ENCODE results near the gene FKBP5.
A peak's percentile ranks its signal among the peaks of the same experiment; 100 is the strongest.

The FKBP5 gene

DNA sequence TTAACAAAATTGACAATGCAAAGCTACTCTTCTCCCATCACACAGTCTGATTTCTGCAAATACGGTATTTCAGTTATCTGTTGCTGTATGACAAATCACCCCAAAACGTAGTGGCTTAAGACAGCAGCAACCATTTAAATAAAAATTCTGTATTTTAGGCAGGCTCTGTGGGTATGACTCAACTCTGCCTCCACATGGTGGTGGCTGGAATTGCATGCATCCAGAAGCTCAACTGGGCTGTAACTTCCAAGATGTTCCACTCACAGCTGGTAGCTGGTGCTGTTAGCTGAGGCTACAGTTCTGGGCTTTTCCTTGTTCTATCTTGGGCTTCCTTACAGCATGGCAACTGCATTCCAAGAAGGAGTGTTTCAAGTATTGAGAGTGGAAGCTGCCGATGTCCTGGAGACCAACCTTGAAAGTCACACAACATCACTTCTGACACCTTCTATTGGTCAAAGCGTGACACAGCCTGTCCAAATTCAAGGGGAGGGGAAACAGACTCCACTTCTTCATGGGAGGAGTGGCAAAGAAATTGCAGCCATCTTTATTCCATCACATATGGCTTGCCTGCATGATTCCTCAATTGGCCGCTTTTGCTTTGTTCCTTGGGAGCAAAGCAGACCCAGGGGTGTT lies 136.3 kb downstream of the FKBP5 start:
- H3K4me2 ChIP-seq (ENCODE audit: insufficient read depth, low read length): no peak overlapping the region
- no peaks in the 10 kb centered on the region for H3K79me2 ChIP-seq (ENCODE audit: insufficient read depth, low read length)
- ATAC-seq (ENCODE audit: insufficient read depth, low read depth) (peak; percentile 68; the same call in 2 of the 3 replicates), DNase-seq (peak; percentile 71)
- H3K27me3 ChIP-seq (ENCODE audit: insufficient read depth, low read length, poor library complexity): no peaks in the 10 kb centered on the region
- no peak overlapping the region for H3K27ac ChIP-seq (ENCODE audit: low read length)
- H3K9me3 ChIP-seq (ENCODE audit: insufficient read depth, low read length, severe bottlenecking): peaks cover 6% of the 10 kb centered on the region
- no peak overlapping the region for H3K4me3 ChIP-seq (ENCODE audit: low read depth in 1 of 2, low read length in 2 of 2)
- H3K36me3 ChIP-seq (ENCODE audit: insufficient read depth, low read length): no peaks in the 10 kb centered on the region
- H2AFZ ChIP-seq (ENCODE audit: low read depth, low read length): no peak overlapping the region
- no peaks in the 10 kb centered on the region for H4K20me1 ChIP-seq (ENCODE audit: insufficient read depth, low read length)
- no peaks in the 10 kb centered on the region for H3K4me1 ChIP-seq (ENCODE audit: insufficient read depth, low read length)
- H3K9ac ChIP-seq (ENCODE audit: low read depth, low read length): no peak overlapping the region
- TF ChIP-seq EZH2 (IDR thresholded peaks at IDR 0.05; ENCODE audit: borderline replicate concordance, low read depth, low read length, severe bottlenecking) (no peak), CTCF (IDR thresholded peaks at IDR 0.05; ENCODE audit: borderline replicate concordance, extremely low read depth, low read length, poor library complexity, severe bottlenecking) (peak; percentile 97)

- H3K4me1 ChIP-seq (ENCODE audit: insufficient read depth, low read length): no peaks in the 10 kb centered on the region
- no peak overlapping the region for H3K27ac ChIP-seq (ENCODE audit: low read length)
- H3K27me3 ChIP-seq (ENCODE audit: insufficient read depth, low read length, poor library complexity): no peaks in the 10 kb centered on the region
- H2AFZ ChIP-seq (ENCODE audit: low read depth, low read length): no peak overlapping the region
- DNase-seq (no peak), ATAC-seq (ENCODE audit: insufficient read depth, low read depth) (no peak)
- no peaks in the 10 kb centered on the region for H3K79me2 ChIP-seq (ENCODE audit: insufficient read depth, low read length)
- H4K20me1 ChIP-seq (ENCODE audit: insufficient read depth, low read length): no peaks in the 10 kb centered on the region
- H3K9ac ChIP-seq (ENCODE audit: low read depth, low read length): no peak overlapping the region
- H3K9me3 ChIP-seq (ENCODE audit: insufficient read depth, low read length, severe bottlenecking): peaks cover 6% of the 10 kb centered on the region
- no peak for TF ChIP-seq CTCF (IDR thresholded peaks at IDR 0.05; ENCODE audit: borderline replicate concordance, extremely low read depth, low read length, poor library complexity, severe bottlenecking)
- no peak for TF ChIP-seq EZH2 (IDR thresholded peaks at IDR 0.05; ENCODE audit: borderline replicate concordance, low read depth, low read length, severe bottlenecking)
- H3K36me3 ChIP-seq (ENCODE audit: insufficient read depth, low read length): no peaks in the 10 kb centered on the region
- H3K4me3 ChIP-seq (ENCODE audit: low read depth in 1 of 2, low read length in 2 of 2): no peak overlapping the region
- H3K4me2 ChIP-seq (ENCODE audit: insufficient read depth, low read length): no peak overlapping the region
These were observed 138.3 kb downstream of the FKBP5 start for GRCh38 chr6:35550437-35550836.

GRCh38 chr6:35547676-35548075 lies 141.0 kb downstream of the FKBP5 start:
- H3K4me1 ChIP-seq (ENCODE audit: insufficient read depth, low read length): no peaks in the 10 kb centered on the region
- no peak overlapping the region for H3K9ac ChIP-seq (ENCODE audit: low read depth, low read length)
- no peaks in the 10 kb centered on the region for H3K79me2 ChIP-seq (ENCODE audit: insufficient read depth, low read length)
- no peaks in the 10 kb centered on the region for H3K36me3 ChIP-seq (ENCODE audit: insufficient read depth, low read length)
- no peaks in the 10 kb centered on the region for H3K27me3 ChIP-seq (ENCODE audit: insufficient read depth, low read length, poor library complexity)
- H3K4me2 ChIP-seq (ENCODE audit: insufficient read depth, low read length): no peak overlapping the region
- H3K27ac ChIP-seq (ENCODE audit: low read length): no peak overlapping the region
- H2AFZ ChIP-seq (ENCODE audit: low read depth, low read length): no peak overlapping the region
- peaks cover 6% of the 10 kb centered on the region for H3K9me3 ChIP-seq (ENCODE audit: insufficient read depth, low read length, severe bottlenecking)
- H3K4me3 ChIP-seq (ENCODE audit: low read depth in 1 of 2, low read length in 2 of 2): no peak overlapping the region
- ATAC-seq (ENCODE audit: insufficient read depth, low read depth) (no peak), DNase-seq (no peak)
- H4K20me1 ChIP-seq (ENCODE audit: insufficient read depth, low read length): no peaks in the 10 kb centered on the region
- no peak for TF ChIP-seq EZH2 (IDR thresholded peaks at IDR 0.05; ENCODE audit: borderline replicate concordance, low read depth, low read length, severe bottlenecking)
- no peak for TF ChIP-seq CTCF (IDR thresholded peaks at IDR 0.05; ENCODE audit: borderline replicate concordance, extremely low read depth, low read length, poor library complexity, severe bottlenecking)

All from DND-41 (cell line).